ENCODE measurements around the gene BEAN1.

- TF ChIP-seq, protein P1, sequence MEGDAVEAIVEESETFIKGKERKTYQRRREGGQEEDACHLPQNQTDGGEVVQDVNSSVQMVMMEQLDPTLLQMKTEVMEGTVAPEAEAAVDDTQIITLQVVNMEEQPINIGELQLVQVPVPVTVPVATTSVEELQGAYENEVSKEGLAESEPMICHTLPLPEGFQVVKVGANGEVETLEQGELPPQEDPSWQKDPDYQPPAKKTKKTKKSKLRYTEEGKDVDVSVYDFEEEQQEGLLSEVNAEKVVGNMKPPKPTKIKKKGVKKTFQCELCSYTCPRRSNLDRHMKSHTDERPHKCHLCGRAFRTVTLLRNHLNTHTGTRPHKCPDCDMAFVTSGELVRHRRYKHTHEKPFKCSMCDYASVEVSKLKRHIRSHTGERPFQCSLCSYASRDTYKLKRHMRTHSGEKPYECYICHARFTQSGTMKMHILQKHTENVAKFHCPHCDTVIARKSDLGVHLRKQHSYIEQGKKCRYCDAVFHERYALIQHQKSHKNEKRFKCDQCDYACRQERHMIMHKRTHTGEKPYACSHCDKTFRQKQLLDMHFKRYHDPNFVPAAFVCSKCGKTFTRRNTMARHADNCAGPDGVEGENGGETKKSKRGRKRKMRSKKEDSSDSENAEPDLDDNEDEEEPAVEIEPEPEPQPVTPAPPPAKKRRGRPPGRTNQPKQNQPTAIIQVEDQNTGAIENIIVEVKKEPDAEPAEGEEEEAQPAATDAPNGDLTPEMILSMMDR (conservative IDR thresholded peaks at IDR 0.05) = no peak
- TF ChIP-seq EZH2 (IDR thresholded peaks at IDR 0.05; ENCODE audit: low read depth) = no peak
These were observed 101.2 kb downstream of the BEAN1 start for GRCh38 chr16:66528294-66528693.

Measured in PC-9 (cell line).